Spleen (tissue), 11 donors: ENCODE measurements around the gene ADGRG1. TPM values are rescaled to one million over a fixed set of nuclear protein-coding genes. Genes with fewer than 3 reads are reported as not detected.

Experiments used
- DNase-seq: peaks from one replicate; pipeline ENCODE4 v3.0.0-alpha.2; 2020
- H3K27ac ChIP-seq, 8 donors: fragments of 200-600 bp; sonication (generic) in 7 of 8; 1 replicate in 4 of 8; 2 replicates in 4 of 8; pipeline versions ENCODE4 v1.5.0 to v1.8.0; 2016 to 2021; ENCODE audit warnings: inconsistent platforms in 4 of 8, mild to moderate bottlenecking in 4 of 8, moderate library complexity in 1 of 8
- H3K27me3 ChIP-seq, 7 donors: fragments of 200-600 bp; sonication (generic) in 6 of 7; replicated peaks in 1 of 7; 1 replicate in 4 of 7; 2 replicates in 3 of 7; pipeline versions ENCODE4 v1.5.0 to v1.8.0; 2016 to 2021; ENCODE audit warnings: inconsistent platforms in 3 of 7, mild to moderate bottlenecking in 1 of 7
- H3K36me3 ChIP-seq, 6 donors: fragments of 200-600 bp; sonication (generic) in 5 of 6; 1 replicate in 4 of 6; 2 replicates in 2 of 6; pipeline versions ENCODE4 v1.5.0 to v1.8.0; 2016 to 2021; ENCODE audit warnings: inconsistent platforms in 2 of 6
- H3K4me1 ChIP-seq, 6 donors: fragments of 200-600 bp; sonication (generic) in 5 of 6; 1 replicate in 3 of 6; 2 replicates in 3 of 6; pipeline versions ENCODE4 v1.5.0 to v1.8.0; 2016 to 2021; ENCODE audit warnings: inconsistent platforms in 3 of 6
- H3K4me3 ChIP-seq, 8 donors: fragments of 200-600 bp; sonication (generic) in 7 of 8; 1 replicate in 4 of 8; 2 replicates in 4 of 8; pipeline versions ENCODE4 v1.5.0 to v1.8.0; 2016 to 2021; ENCODE audit warnings: inconsistent platforms in 4 of 8, mild to moderate bottlenecking in 4 of 8, moderate library complexity in 2 of 8
- H3K9me3 ChIP-seq, 8 donors: fragments of 200-600 bp; sonication (generic) in 7 of 8; 1 replicate in 4 of 8; 2 replicates in 4 of 8; pipeline versions ENCODE4 v1.5.0 to v1.8.0; 2016 to 2021; ENCODE audit warnings: inconsistent platforms in 4 of 8
- CTCF ChIP-seq, 11 experiments: fragments of 200-600 bp in 7 of 11; fragments of 450-650 bp in 4 of 11; sonication (generic) in 4 of 11; IDR thresholded peaks in 8 of 11; conservative IDR thresholded peaks in 3 of 11; 1 replicate in 7 of 11; 2 replicates in 4 of 11; pipeline versions ENCODE4 v1.4.0 to v1.8.0; 2016 to 2021; ENCODE audit warnings: antibody characterized with exemption in 11 of 11, inconsistent platforms in 4 of 11, mild to moderate bottlenecking in 1 of 11
- POLR2A ChIP-seq, 3 donors: fragments of 450-650 bp; IDR thresholded peaks; one replicate each; pipeline ENCODE4 v1.5.1; 2017; ENCODE audit warnings: antibody characterized with exemption in 3 of 3, mild to moderate bottlenecking in 1 of 3
- POLR2AphosphoS5 ChIP-seq, 3 donors: sonication (generic); formaldehyde crosslinking; IDR thresholded peaks; one replicate each; pipeline ENCODE4 v1.5.1; 2017; ENCODE audit warnings: antibody characterized with exemption in 3 of 3
- WGBS, 5 donors: extraction: QIAGEN DNeasy Blood & Tissue Kit in 3 of 5; methylation state at CpG; one replicate each; pipeline versions ENCODE4 v1.1.5 to v1.1.7; 2013 to 2018; 5-methylcytosine and 5-hydroxymethylcytosine counted together
- intact Hi-C: fragments of 100-400 bp; cut with DNase I; formaldehyde crosslinking; loops from one replicate; pipeline ENCODE4 v1.15.0; 2023; ENCODE audit warnings: low total_unique reads
- polyA plus RNA-seq, 3 donors: library from polyadenylated mRNA; stranded (reverse); fragments of 200-250 nt; gene quantifications; one replicate each; pipeline ENCODE4 v1.2.1, GENCODE V29; 2013
- total RNA-seq, 7 donors: library from RNA; depleted of rRNA in 3 of 7; stranded (reverse); fragments of >200 nt in 3 of 7; fragmentation: NEBNext Ultra II Directional in 4 of 7; extraction: Animal tissue kit (Norgen Biotek cat#: 25700) in 4 of 7; gene quantifications; one replicate each; pipeline versions ENCODE4 v1.1.0 to v1.2.1, GENCODE V29; 2016 to 2021
- donor health status: healthy with polysubstance abuse.
- donor health status: DM: no; HTN: no; CAD: no; lungs with moderate emphysema.
- donor health status: DM: no; HTN: no; CAD: no.
- donor health status: Bipolar disorder and iron deficiency.
- donor health status: healthy.
- donor health status: DM: no; HTN: no; CAD: no.
- donor health status: DM: yes; HTN: yes; CAD: no.

The ADGRG1 gene
- total and polyA plus RNA-seq, 10 donors, result 1.0 to 23.7 (median 8.2) TPM

- Histone ChIP-seq H3K36me3 (no peaks in the 10 kb centered on the region), H3K9me3 (no peaks in the 10 kb centered on the region), H3K27me3 (peaks cover 0 to 15% (median 0%) of the 10 kb centered on the region in 7 donors), H3K27ac (peak overlapping the region in 5 of 8 donors; percentile 3 to 83 (median 56)), H3K4me1 (peaks cover 11 to 79% (median 33%) of the 10 kb centered on the region in 6 donors), H3K4me3 (peak overlapping the region in 2 of 8 donors; percentile 6 to 35)
- TF ChIP-seq CTCF (IDR thresholded peaks at IDR 0.05 in 8 of 11, conservative IDR thresholded peaks at IDR 0.05 in 3 of 11) (no peak), POLR2AphosphoS5 (IDR thresholded peaks at IDR 0.05) (peak in 1 of 3 donors; percentile 56)
- intact Hi-C loops, result loop anchor here (5.0 kb wide), 2 partner anchors 56 to 71 kb away; no protein-coding TSS in a partner anchor
- 36 to 55% (median 41%) methylated on average over 5 of the region's 5 CpGs for WGBS, 5 donors
- DNase-seq, result no peak
Observed at GRCh38 chr16:57648125-57648524, 19.7 kb downstream of the ADGRG1 start.

GRCh38 chr16:57648581-57649442 lies 20.4 kb downstream of the ADGRG1 start:
- WGBS, 5 donors, result 38 to 46% (median 42%) methylated on average over 11 to 18 of the region's 18 CpGs
- peak overlapping the region in 2 of 8 donors; percentile 6 to 35 for H3K4me3 ChIP-seq

GRCh38 chr16:57649443-57649751 lies 21.0 kb downstream of the ADGRG1 start:
- no peak overlapping the region for H3K4me3 ChIP-seq
- H3K36me3 ChIP-seq, result no peaks in the 10 kb centered on the region
- intact Hi-C loops, result loop anchor here (5.0 kb wide), 2 partner anchors 57 to 72 kb away; no protein-coding TSS in a partner anchor
- no peaks in the 10 kb centered on the region for H3K9me3 ChIP-seq
- TF ChIP-seq POLR2AphosphoS5 (IDR thresholded peaks at IDR 0.05) (no peak), CTCF (IDR thresholded peaks at IDR 0.05 in 8 of 11, conservative IDR thresholded peaks at IDR 0.05 in 3 of 11) (peak in 1 of 11 experiments; percentile 55)
- peak overlapping the region in 3 of 8 donors; percentile 56 to 83 (median 71) for H3K27ac ChIP-seq
- DNase-seq, result peak; percentile 70
- peaks cover 0 to 19% (median 0%) of the 10 kb centered on the region in 7 donors for H3K27me3 ChIP-seq
- H3K4me1 ChIP-seq, result peaks cover 11 to 86% (median 31%) of the 10 kb centered on the region in 6 donors
- WGBS, 5 donors, result 62 to 94% (median 81%) methylated on average over 3 to 6 of the region's 6 CpGs

More at GRCh38 chr16:57648581-57649442, 20.4 kb downstream of the ADGRG1 start:
- TF ChIP-seq POLR2AphosphoS5 (IDR thresholded peaks at IDR 0.05), result peak; percentile 8 to 75 (median 29)
- TF ChIP-seq CTCF (IDR thresholded peaks at IDR 0.05 in 8 of 11, conservative IDR thresholded peaks at IDR 0.05 in 3 of 11), result peak; percentile 98 to 100 (median 100)
- TF ChIP-seq POLR2A (IDR thresholded peaks at IDR 0.05), result no peak
- peak; percentile 95 for DNase-seq
- Histone ChIP-seq H3K27ac (peak overlapping the region in 6 of 8 donors; percentile 2 to 83 (median 50)), H3K27me3 (peaks cover 0 to 16% (median 0%) of the 10 kb centered on the region in 7 donors), H3K9me3 (no peaks in the 10 kb centered on the region), H3K36me3 (no peaks in the 10 kb centered on the region), H3K4me1 (peaks cover 11 to 85% (median 33%) of the 10 kb centered on the region in 6 donors)
- intact Hi-C loops, result loop anchor here (5.0 kb wide), 2 partner anchors 57 to 72 kb away; no protein-coding TSS in a partner anchor

GRCh38 chr16:57649846-57650245 lies 21.4 kb downstream of the ADGRG1 start:
- Histone ChIP-seq H3K4me3 (no peak overlapping the region), H3K9me3 (no peaks in the 10 kb centered on the region), H3K36me3 (no peaks in the 10 kb centered on the region), H3K27ac (no peak overlapping the region), H3K4me1 (peaks cover 11 to 89% (median 31%) of the 10 kb centered on the region in 6 donors), H3K27me3 (peaks cover 0 to 19% (median 0%) of the 10 kb centered on the region in 7 donors)
- DNase-seq, result peak; percentile 58
- WGBS, 5 donors, result 86 to 93% (median 89%) methylated on average over 7 of the region's 7 CpGs
- intact Hi-C loops, result loop anchor here (5.0 kb wide), 2 partner anchors 58 to 73 kb away; no protein-coding TSS in a partner anchor
- TF ChIP-seq CTCF (IDR thresholded peaks at IDR 0.05 in 8 of 11, conservative IDR thresholded peaks at IDR 0.05 in 3 of 11) (no peak), POLR2A (IDR thresholded peaks at IDR 0.05) (no peak)
